ENCODE measurements around the gene TLR6. TPM values are rescaled to one million over a fixed set of nuclear protein-coding genes. Genes with fewer than 3 reads are reported as not detected.

TLR6 gene
- polyA plus RNA-seq, 1 of the 3 experiments (the other 2 are of a cell fraction), result 0.10 TPM

DNA sequence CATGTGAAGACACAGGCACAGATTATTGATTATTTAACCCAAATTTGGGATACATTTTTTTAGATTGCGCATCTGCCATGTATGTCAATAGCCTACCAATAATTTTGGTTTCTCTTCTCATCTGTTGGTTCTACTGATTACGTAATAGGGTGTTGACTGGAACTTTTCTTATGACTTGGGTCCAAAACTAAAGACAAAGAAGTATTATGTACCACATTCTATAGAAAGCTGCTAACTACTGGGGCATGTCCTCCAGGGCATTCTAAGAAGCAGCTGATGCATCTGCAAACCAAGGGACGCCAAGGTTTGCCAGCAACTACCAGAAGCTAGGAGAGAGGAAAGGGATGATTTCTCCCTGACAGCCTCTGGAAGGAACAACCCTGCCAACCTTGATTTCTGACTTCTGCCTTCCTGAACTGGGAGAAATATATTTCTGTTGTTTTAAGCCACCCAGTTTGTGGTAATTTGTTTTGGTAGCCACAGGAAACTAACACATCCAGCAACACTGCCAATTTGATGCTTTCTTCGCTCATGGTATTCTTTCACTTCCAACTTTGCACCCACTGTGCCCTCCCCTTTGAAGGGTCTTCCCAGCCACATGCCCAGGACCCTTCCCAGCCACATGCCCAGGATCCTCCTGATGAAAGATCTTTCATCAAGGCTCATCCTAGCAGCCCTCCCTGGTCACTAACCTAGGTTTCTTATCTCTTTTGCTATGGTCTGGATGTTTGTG, 36.1 kb downstream of the TLR6 start (continued):
- TF ChIP-seq, protein P1, sequence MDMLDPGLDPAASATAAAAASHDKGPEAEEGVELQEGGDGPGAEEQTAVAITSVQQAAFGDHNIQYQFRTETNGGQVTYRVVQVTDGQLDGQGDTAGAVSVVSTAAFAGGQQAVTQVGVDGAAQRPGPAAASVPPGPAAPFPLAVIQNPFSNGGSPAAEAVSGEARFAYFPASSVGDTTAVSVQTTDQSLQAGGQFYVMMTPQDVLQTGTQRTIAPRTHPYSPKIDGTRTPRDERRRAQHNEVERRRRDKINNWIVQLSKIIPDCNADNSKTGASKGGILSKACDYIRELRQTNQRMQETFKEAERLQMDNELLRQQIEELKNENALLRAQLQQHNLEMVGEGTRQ (IDR thresholded peaks at IDR 0.05; ENCODE audit: borderline replicate concordance, low read depth, low read length), result no peak
- TF ChIP-seq FOXJ3 (CRISPR knock-in tag; IDR thresholded peaks at IDR 0.05), result no peak

DNA sequence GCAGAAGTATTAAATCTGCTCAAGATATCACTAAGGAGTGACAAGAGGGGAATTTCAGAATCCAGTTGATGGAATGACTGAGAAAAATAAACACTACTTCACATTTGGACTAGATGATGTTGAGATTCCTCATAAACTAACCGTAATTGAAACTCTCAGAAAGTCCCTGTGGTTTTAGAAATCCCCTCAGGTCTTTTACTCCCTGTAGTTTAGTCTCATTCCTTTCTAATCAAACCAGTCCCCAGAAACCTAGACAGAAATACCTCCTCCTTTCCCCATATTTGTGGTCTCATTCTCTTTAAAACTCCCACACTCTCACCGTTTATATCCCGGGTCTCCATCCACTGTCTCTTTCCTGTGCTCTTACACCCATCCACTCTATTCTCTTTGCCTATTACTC, 37.0 kb downstream of the TLR6 start:
- no peak overlapping the region for H3K27ac ChIP-seq (ENCODE audit: low read depth in 2 of 2, low read length in 1 of 2)
- H3F3A ChIP-seq (replicated peaks; ENCODE audit: insufficient read depth), result no peaks in the 10 kb centered on the region
- H3K4me3 ChIP-seq (ENCODE audit: low read depth in 2 of 2, low read length in 1 of 2), result no peak overlapping the region
- 50% methylated on average over 3 of the region's 3 CpGs for WGBS (ENCODE audit: low lambda C conversion rate)
- TF ChIP-seq FOXM1 (IDR thresholded peaks at IDR 0.05; ENCODE audit: low read depth), result no peak
- no peak for TF ChIP-seq RXRA (IDR thresholded peaks at IDR 0.05; ENCODE audit: borderline replicate concordance, low read depth)
- no peak for TF ChIP-seq TCF12 (IDR thresholded peaks at IDR 0.05)
- no peak for TF ChIP-seq EP300 (IDR thresholded peaks at IDR 0.05; ENCODE audit: borderline replicate concordance in 1 of 2, low read depth in 1 of 2, low read length in 1 of 2)
- no peak for TF ChIP-seq RAD21 (IDR thresholded peaks at IDR 0.05; ENCODE audit: low read length)
- TF ChIP-seq CHD2 (IDR thresholded peaks at IDR 0.05; ENCODE audit: low read length, partially characterized antibody), result no peak
- TF ChIP-seq FOXJ3 (CRISPR knock-in tag; IDR thresholded peaks at IDR 0.05), result no peak
- TF ChIP-seq POLR2AphosphoS5 (IDR thresholded peaks at IDR 0.05; ENCODE audit: low read depth, low read length), result no peak
- no peak for TF ChIP-seq GABPA (IDR thresholded peaks at IDR 0.05; ENCODE audit: low read depth)
- TF ChIP-seq SIN3A (IDR thresholded peaks at IDR 0.05; ENCODE audit: borderline replicate concordance, low read depth, low read length), result no peak
- TF ChIP-seq, protein P2, sequence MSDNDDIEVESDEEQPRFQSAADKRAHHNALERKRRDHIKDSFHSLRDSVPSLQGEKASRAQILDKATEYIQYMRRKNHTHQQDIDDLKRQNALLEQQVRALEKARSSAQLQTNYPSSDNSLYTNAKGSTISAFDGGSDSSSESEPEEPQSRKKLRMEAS (IDR thresholded peaks at IDR 0.05; ENCODE audit: low read depth), result no peak
- TF ChIP-seq MXI1 (IDR thresholded peaks at IDR 0.05; ENCODE audit: low read depth, low read length), result no peak
- TF ChIP-seq, protein P3, sequence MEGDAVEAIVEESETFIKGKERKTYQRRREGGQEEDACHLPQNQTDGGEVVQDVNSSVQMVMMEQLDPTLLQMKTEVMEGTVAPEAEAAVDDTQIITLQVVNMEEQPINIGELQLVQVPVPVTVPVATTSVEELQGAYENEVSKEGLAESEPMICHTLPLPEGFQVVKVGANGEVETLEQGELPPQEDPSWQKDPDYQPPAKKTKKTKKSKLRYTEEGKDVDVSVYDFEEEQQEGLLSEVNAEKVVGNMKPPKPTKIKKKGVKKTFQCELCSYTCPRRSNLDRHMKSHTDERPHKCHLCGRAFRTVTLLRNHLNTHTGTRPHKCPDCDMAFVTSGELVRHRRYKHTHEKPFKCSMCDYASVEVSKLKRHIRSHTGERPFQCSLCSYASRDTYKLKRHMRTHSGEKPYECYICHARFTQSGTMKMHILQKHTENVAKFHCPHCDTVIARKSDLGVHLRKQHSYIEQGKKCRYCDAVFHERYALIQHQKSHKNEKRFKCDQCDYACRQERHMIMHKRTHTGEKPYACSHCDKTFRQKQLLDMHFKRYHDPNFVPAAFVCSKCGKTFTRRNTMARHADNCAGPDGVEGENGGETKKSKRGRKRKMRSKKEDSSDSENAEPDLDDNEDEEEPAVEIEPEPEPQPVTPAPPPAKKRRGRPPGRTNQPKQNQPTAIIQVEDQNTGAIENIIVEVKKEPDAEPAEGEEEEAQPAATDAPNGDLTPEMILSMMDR (IDR thresholded peaks at IDR 0.05), result no peak
- no peak for TF ChIP-seq GATA2 (CRISPR knock-in tag; IDR thresholded peaks at IDR 0.05)
- no peak for TF ChIP-seq NRF1 (IDR thresholded peaks at IDR 0.05; ENCODE audit: low read depth, low read length)
- TF ChIP-seq, protein P1 (IDR thresholded peaks at IDR 0.05; ENCODE audit: borderline replicate concordance, low read depth, low read length), result no peak
- no peak for TF ChIP-seq YY1 (IDR thresholded peaks at IDR 0.05; ENCODE audit: low read depth)
- TF ChIP-seq FOSL2 (IDR thresholded peaks at IDR 0.05; ENCODE audit: borderline replicate concordance, low read depth), result no peak
- no peak for TF ChIP-seq RFX5 (IDR thresholded peaks at IDR 0.05; ENCODE audit: low read length)
- TF ChIP-seq NFIC (IDR thresholded peaks at IDR 0.05; ENCODE audit: borderline replicate concordance), result no peak
- H3K79me2 ChIP-seq (ENCODE audit: insufficient read depth), result no peaks in the 10 kb centered on the region
- no peak overlapping the region for H2AFZ ChIP-seq (ENCODE audit: low read depth)
- H3K9me3 ChIP-seq, result no peaks in the 10 kb centered on the region
- H3K4me1 ChIP-seq (ENCODE audit: control insufficient read depth in 1 of 2, insufficient read depth in 2 of 2, low read depth in 1 of 2, low read length in 1 of 2), result no peaks in the 10 kb centered on the region
- H4K20me1 ChIP-seq (ENCODE audit: insufficient read depth), result no peaks in the 10 kb centered on the region
- no peak overlapping the region for H3K9ac ChIP-seq
- H3K4me2 ChIP-seq, result no peak overlapping the region
- H3K27me3 ChIP-seq (ENCODE audit: insufficient read depth), result no peaks in the 10 kb centered on the region
- no peaks in the 10 kb centered on the region for H3K36me3 ChIP-seq (replicated peaks in 1 of 2; ENCODE audit: control insufficient read depth in 1 of 2, insufficient read depth in 2 of 2, low read length in 1 of 2)
- no peaks in the 10 kb centered on the region for H3K9me2 ChIP-seq
- DNase-seq, result no peak
- ChIA-PET POLR2A (interaction anchor here (0.5 kb wide), 1 partner anchor 578 kb away, joined by 3 read pairs; no protein-coding TSS in a partner anchor), CTCF (interaction anchor here (1.0 to 1.1 kb wide), 2 partner anchors 15 to 60 kb away, joined by 3 to 4 read pairs; no protein-coding TSS in a partner anchor)

Data from SK-N-SH (cell line).